ENCODE data around the gene PRDX6.
"Not testable (repeated sequence)": the region's sequence is repeated elsewhere in the genome, so short reads cannot be mapped to it uniquely, and the experiment has no call there.

Gene PRDX6

GRCh38 chr1:173454966-173455524 is 22.1 kb upstream of the PRDX6 start:
- no peak for TF ChIP-seq CTCF (conservative IDR thresholded peaks at IDR 0.05; ENCODE audit: low read length)
- TF ChIP-seq EZH2phosphoT487 (IDR thresholded peaks at IDR 0.05; ENCODE audit: borderline replicate concordance), result no peak
- Histone ChIP-seq H3K4me1 (ENCODE audit: insufficient read depth, low read length, poor library complexity, severe bottlenecking) (peaks cover 6% of the 10 kb centered on the region), H3K4me2 (ENCODE audit: low read depth, low read length, poor library complexity, severe bottlenecking) (no peak overlapping the region), H3K79me2 (ENCODE audit: insufficient read depth, low read length) (no peaks in the 10 kb centered on the region), H3K27me3 (ENCODE audit: insufficient read depth, low read length, poor library complexity, severe bottlenecking) (no peaks in the 10 kb centered on the region), H3F3A (ENCODE audit: low read depth) (no peaks in the 10 kb centered on the region), H4K20me1 (ENCODE audit: insufficient read depth, low read length, poor library complexity, severe bottlenecking) (no peaks in the 10 kb centered on the region), H3K9ac (ENCODE audit: low read depth, low read length, poor library complexity, severe bottlenecking) (no peak overlapping the region), H3K4me3 (ENCODE audit: low read length, poor library complexity, severe bottlenecking) (no peak overlapping the region), H2AFZ (ENCODE audit: low read length) (no peak overlapping the region), H3K36me3 (ENCODE audit: insufficient read depth, low read length) (peaks cover 3% of the 10 kb centered on the region; the same call in 1 of the 2 replicates), H3K9me2 (replicated peaks; ENCODE audit: low read depth, low read length) (no peaks in the 10 kb centered on the region), H3K9me3 (ENCODE audit: insufficient read depth, low read depth, low read length) (no peaks in the 10 kb centered on the region)

GRCh38 chr1:173459885-173460284 is 17.2 kb upstream of the PRDX6 start:
- Histone ChIP-seq H3F3A (ENCODE audit: low read depth) (no peaks in the 10 kb centered on the region), H3K36me3 (ENCODE audit: insufficient read depth, low read length) (peaks cover 15% of the 10 kb centered on the region; the same call in 1 of the 2 replicates), H3K4me1 (ENCODE audit: insufficient read depth, low read length, poor library complexity, severe bottlenecking) (peaks cover 6% of the 10 kb centered on the region), H2AFZ (ENCODE audit: low read length) (no peak overlapping the region), H3K27me3 (ENCODE audit: insufficient read depth, low read length, poor library complexity, severe bottlenecking) (no peaks in the 10 kb centered on the region), H3K4me3 (ENCODE audit: low read length, poor library complexity, severe bottlenecking) (no peak overlapping the region), H3K9me2 (replicated peaks; ENCODE audit: low read depth, low read length) (no peaks in the 10 kb centered on the region), H3K4me2 (ENCODE audit: low read depth, low read length, poor library complexity, severe bottlenecking) (no peak overlapping the region), H3K9me3 (ENCODE audit: insufficient read depth, low read depth, low read length) (no peaks in the 10 kb centered on the region), H3K79me2 (ENCODE audit: insufficient read depth, low read length) (no peaks in the 10 kb centered on the region), H3K9ac (ENCODE audit: low read depth, low read length, poor library complexity, severe bottlenecking) (no peak overlapping the region), H4K20me1 (ENCODE audit: insufficient read depth, low read length, poor library complexity, severe bottlenecking) (no peaks in the 10 kb centered on the region)
- TF ChIP-seq CTCF (conservative IDR thresholded peaks at IDR 0.05; ENCODE audit: low read length) (no peak), EZH2phosphoT487 (IDR thresholded peaks at IDR 0.05; ENCODE audit: borderline replicate concordance) (no peak)

- H3K27me3 ChIP-seq (ENCODE audit: insufficient read depth, low read length, poor library complexity, severe bottlenecking); H3K9ac ChIP-seq (ENCODE audit: low read depth, low read length, poor library complexity, severe bottlenecking); H3K9me2 ChIP-seq (replicated peaks; ENCODE audit: low read depth, low read length); H2AFZ ChIP-seq (ENCODE audit: low read length); H3K79me2 ChIP-seq (ENCODE audit: insufficient read depth, low read length); H3F3A ChIP-seq (ENCODE audit: low read depth); H4K20me1 ChIP-seq (ENCODE audit: insufficient read depth, low read length, poor library complexity, severe bottlenecking); H3K4me3 ChIP-seq (ENCODE audit: low read length, poor library complexity, severe bottlenecking); H3K4me1 ChIP-seq (ENCODE audit: insufficient read depth, low read length, poor library complexity, severe bottlenecking); H3K4me2 ChIP-seq (ENCODE audit: low read depth, low read length, poor library complexity, severe bottlenecking); H3K9me3 ChIP-seq (ENCODE audit: insufficient read depth, low read depth, low read length): not testable (repeated sequence)
- H3K36me3 ChIP-seq (ENCODE audit: insufficient read depth, low read length), result peaks cover 15% of the 10 kb centered on the region; the same call in 1 of the 2 replicates
Observed at GRCh38 chr1:173462666-173463065, 14.5 kb upstream of the PRDX6 start.

GRCh38 chr1:173464185-173464584 is 12.9 kb upstream of the PRDX6 start:
- H3F3A ChIP-seq (ENCODE audit: low read depth); H3K27me3 ChIP-seq (ENCODE audit: insufficient read depth, low read length, poor library complexity, severe bottlenecking); H3K9me3 ChIP-seq (ENCODE audit: insufficient read depth, low read depth, low read length); H3K79me2 ChIP-seq (ENCODE audit: insufficient read depth, low read length); H3K9ac ChIP-seq (ENCODE audit: low read depth, low read length, poor library complexity, severe bottlenecking); H3K4me2 ChIP-seq (ENCODE audit: low read depth, low read length, poor library complexity, severe bottlenecking); H3K4me3 ChIP-seq (ENCODE audit: low read length, poor library complexity, severe bottlenecking); H3K9me2 ChIP-seq (replicated peaks; ENCODE audit: low read depth, low read length); H2AFZ ChIP-seq (ENCODE audit: low read length); H4K20me1 ChIP-seq (ENCODE audit: insufficient read depth, low read length, poor library complexity, severe bottlenecking); H3K4me1 ChIP-seq (ENCODE audit: insufficient read depth, low read length, poor library complexity, severe bottlenecking): not testable (repeated sequence)
- H3K36me3 ChIP-seq (ENCODE audit: insufficient read depth, low read length), result peaks cover 15% of the 10 kb centered on the region; the same call in 1 of the 2 replicates

Data from Loucy (cell line).